Retinal pigment epithelial cell (primary cell): Measurements from ENCODE around the gene DHDDS.

ENCODE experiments used
- DNase-seq: peaks from one replicate; pipeline ENCODE4 v3.0.0-alpha.2; 2010; ENCODE audit warnings: low read depth
- H3K4me3 ChIP-seq: 2 replicates; pipeline ENCODE4 v1.5.1; 2011; ENCODE audit warnings: mild to moderate bottlenecking, low read length, control low read depth, moderate library complexity
- TF ChIP-seq, protein P1 (sequence below): conservative IDR thresholded peaks from 2 replicates; pipeline ENCODE4 v1.5.1; 2011; ENCODE audit warnings: low read depth, low read length, control low read depth, inconsistent platforms

Gene DHDDS

DNA sequence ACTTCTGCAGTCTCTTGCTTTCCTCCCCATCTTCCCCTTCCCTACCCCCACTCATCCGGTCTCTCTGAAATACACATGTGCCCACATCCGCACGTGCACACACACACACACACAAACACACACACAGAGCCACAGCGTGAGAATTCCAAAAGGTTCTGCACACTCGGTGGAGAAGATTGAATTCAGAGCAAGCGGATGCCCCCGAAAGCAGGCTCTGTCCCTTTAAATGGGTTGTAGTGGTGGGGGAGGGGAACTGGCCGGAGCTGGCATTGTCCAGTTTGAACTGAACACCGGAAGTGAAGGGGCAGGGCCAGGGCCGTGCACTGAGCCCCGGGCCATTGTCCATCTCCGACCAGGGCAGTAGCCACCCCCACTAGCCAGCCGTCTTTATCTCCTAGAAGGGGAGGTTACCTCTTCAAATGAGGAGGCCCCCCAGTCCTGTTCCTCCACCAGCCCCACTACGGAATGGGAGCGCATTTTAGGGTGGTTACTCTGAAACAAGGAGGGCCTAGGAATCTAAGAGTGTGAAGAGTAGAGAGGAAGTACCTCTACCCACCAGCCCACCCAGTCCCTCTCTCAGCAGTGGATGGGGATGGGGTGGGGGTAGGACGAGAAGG, 22.8 kb upstream of the DHDDS start:
- TF ChIP-seq, protein P1, sequence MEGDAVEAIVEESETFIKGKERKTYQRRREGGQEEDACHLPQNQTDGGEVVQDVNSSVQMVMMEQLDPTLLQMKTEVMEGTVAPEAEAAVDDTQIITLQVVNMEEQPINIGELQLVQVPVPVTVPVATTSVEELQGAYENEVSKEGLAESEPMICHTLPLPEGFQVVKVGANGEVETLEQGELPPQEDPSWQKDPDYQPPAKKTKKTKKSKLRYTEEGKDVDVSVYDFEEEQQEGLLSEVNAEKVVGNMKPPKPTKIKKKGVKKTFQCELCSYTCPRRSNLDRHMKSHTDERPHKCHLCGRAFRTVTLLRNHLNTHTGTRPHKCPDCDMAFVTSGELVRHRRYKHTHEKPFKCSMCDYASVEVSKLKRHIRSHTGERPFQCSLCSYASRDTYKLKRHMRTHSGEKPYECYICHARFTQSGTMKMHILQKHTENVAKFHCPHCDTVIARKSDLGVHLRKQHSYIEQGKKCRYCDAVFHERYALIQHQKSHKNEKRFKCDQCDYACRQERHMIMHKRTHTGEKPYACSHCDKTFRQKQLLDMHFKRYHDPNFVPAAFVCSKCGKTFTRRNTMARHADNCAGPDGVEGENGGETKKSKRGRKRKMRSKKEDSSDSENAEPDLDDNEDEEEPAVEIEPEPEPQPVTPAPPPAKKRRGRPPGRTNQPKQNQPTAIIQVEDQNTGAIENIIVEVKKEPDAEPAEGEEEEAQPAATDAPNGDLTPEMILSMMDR = no peak
- DNase-seq = no peak
- H3K4me3 ChIP-seq = no peak overlapping the region

DNA sequence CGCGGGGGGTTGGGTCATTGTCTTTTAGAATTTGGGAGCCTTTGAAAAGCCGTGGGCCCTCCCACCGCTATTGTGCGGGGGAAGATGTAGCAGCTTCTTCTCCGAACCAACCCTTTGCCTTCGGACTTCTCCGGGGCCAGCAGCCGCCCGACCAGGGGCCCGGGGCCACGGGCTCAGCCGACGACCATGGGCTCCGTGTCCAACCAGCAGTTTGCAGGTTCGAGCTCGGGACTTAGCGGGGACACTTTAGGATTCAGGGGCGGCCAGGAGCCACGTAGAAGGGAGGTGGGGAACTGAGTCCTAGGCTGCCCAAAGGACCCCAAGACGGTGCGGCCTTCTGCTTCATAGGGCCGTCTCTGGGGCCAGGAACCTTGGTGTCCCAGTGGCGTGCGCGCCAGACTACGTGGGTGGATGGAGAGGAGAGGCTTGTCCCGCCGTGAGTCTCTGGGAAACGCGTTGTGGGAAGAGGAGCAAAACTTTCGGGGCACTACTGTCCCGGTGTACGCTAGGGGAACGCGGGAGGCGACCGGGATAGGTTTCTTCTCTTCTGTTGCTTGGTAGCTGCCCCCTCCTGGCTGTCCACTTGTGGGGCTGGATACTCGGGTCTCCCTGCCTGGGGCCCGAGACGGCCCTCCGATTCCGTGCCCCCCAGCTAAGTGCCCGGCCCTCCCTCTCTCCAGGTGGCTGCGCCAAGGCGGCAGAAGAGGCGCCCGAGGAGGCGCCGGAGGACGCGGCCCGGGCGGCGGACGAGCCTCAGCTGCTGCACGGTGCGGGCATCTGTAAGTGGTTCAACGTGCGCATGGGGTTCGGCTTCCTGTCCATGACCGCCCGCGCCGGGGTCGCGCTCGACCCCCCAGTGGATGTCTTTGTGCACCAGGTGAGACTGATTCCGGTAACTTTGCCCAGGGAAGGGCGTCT, 21.2 kb upstream of the DHDDS start, which contains the start of gene LIN28A:
Gene LIN28A, plus strand, starts transcription at position 112 of the 918 bp plus-strand sequence. Its CDS starts 75 bp downstream, at position 187.
- H3K4me3 ChIP-seq = no peak within 1 kb of the TSS
- TF ChIP-seq, protein P1 = no peak
- no peak for DNase-seq

DNA sequence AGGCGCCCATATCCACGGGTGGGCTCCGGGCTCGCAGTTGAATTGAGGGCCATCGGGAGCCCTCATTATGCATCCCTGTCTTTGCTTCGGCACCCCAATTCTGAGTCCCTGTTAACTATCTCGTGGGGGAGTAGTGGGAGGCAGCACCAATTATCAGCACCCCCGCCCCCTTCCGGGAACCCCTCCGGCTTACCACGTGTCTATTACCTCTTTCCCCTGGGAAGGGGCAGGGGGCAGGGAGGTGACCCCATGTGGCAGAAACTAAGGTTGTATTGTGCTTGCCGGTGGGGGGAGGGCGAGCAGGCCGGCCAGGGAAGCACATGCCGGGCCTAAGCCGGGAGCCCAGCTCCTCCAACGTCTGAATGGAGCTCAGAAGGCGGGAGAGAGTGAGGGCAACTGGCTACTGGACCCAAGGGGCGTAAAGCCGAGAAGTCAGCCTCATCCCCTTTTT, 20.5 kb upstream of the DHDDS start:
- DNase-seq = no peak
- TF ChIP-seq, protein P1 = no peak

DNA sequence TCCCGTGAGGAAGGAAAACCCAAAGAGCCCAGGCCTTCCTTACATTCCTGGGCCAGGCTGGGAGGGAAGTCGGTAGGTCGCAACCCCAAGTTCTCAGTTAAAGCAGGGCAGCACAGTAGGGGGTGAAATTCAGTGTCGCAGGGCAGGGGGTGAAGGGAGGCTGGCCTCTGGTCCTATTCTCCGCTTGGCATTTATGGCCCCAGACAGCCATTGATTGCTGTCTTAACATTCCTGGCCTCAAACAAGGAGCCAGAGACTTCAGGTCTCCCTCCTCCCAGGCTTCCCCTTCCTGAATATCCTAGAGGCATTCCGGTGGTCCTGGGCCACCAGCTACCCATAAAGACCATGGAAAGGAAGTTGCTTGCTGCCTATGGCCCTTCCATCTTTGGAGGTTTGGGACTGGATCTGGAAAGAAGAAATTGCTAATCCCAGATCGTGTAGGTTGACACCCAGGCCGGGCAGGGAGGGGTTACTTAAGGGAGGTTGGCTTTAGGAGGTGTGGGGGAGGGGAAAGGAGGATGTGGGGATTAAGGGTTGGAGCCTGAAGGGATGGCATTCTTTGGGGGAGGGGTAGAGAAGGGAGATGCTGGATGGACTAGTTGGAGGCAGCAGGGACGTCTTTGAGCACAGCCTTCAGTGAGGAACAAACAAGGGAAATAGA, 19.8 kb upstream of the DHDDS start:
- no peak for DNase-seq
- TF ChIP-seq, protein P1 = no peak
- H3K4me3 ChIP-seq = no peak overlapping the region

More for the DNA sequence above, 20.5 kb upstream of the DHDDS start:
- H3K4me3 ChIP-seq = no peak overlapping the region

DNA sequence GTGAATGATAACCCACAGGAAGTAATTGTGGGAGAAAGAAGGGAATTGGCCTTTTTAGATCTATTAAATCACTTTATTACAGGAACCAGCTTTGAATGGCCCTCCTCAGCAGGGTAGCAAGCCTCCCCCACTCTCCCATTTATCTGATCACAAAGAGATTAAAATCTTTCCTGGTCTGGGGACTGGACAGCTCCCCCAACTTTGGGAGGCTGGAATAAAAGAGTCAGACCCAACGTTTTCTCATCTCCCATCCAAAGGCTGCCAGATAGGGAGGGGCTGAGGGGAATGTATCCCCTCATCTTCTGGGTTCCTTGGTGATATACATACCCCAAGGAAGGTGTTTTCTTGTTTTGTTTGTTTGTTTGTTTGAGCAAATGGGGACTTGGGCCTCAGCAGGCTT, 19.1 kb upstream of the DHDDS start:
- H3K4me3 ChIP-seq = no peak overlapping the region
- no peak for DNase-seq
- TF ChIP-seq, protein P1 = no peak

DNA sequence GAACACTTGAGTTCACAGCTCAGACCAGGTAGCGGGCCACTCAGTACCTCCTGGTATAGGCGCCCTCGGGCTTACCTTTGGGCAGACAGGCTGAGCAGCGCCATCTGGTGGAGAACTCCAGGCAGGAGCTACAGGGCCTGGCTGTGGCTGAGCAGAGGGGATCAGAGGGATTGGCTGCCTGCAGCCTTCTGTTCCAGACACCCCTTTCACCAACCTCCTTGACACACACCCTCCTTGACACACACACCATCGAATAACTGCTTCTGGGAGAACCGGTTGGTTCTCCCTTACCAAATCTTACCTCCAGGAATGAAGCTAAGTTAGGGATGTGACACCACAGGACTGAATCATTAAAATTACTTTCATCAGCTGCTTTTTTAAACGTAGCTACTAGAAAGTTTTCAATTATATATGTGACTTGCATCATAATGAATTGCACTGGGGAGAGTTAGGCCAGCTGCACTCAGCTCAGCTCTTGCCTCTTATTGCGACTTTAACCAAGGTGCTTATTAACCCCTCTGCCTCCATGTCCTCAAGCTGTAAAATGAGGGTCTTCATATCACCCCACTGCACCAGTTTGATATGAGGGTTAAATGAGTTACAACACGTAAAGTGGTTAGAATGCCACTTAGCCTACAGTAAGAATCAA, 14.9 kb upstream of the DHDDS start:
- no peak for DNase-seq
- TF ChIP-seq, protein P1 = peak; percentile 96
- H3K4me3 ChIP-seq = no peak overlapping the region
